DMS153 (cell line): Measurements from ENCODE around the gene ELOVL5.
"Not testable (repeated sequence)": the region's sequence is repeated elsewhere in the genome, so short reads cannot be mapped to it uniquely, and the experiment has no call there.

ENCODE experiments used
- DNase-seq: peaks from one replicate; lab custom pipeline; 2025; lab: John Stamatoyannopoulos, UW

ELOVL5 gene, protein sequence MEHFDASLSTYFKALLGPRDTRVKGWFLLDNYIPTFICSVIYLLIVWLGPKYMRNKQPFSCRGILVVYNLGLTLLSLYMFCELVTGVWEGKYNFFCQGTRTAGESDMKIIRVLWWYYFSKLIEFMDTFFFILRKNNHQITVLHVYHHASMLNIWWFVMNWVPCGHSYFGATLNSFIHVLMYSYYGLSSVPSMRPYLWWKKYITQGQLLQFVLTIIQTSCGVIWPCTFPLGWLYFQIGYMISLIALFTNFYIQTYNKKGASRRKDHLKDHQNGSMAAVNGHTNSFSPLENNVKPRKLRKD

DNA sequence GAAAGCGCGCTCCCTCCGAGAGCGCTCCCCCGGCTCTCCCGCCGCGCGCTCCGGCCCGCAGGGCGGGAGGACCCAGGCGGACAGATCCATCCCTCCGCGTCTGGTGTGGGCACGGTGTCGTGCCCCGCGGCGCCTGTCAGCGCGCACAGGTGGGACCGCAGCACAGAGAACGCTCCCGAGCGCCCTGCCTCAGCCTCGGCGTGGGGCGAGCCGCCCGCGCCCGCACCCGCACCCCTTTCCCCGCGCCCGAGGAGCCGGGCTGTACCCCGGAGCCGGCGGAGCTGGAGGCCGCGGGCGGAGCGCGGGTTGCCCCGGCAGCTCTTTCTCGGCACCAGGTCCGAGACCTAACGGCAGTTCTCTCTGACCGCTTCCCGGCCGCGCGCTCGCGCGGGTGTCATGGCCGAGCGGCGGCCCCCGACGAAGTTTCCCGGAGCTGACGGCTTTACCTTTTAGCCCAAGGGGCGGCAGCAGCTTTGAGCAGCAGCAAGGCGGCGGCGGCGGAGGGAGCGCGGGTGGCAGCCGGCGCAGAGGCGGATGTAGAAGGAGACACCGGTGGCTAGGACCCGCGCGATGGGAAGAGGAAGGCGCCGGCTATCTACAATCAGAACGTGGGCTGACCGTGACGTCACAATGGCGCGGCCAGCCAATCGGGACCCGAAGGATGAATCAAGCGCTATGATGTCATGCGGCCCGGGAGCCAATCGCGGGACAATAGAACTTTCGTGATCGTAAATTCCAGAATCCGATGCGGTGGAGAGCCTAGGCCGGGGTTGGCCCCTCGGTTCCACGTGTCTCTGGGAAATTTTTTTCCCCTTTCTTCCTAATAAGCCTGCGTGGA is at the start of gene ELOVL5:
ELOVL5 (minus strand) TSS at position 580 of the 838 bp plus-strand sequence. CDS start 53,251 bp downstream, outside the sequence.
- DNase-seq = peak; percentile 92

DNA sequence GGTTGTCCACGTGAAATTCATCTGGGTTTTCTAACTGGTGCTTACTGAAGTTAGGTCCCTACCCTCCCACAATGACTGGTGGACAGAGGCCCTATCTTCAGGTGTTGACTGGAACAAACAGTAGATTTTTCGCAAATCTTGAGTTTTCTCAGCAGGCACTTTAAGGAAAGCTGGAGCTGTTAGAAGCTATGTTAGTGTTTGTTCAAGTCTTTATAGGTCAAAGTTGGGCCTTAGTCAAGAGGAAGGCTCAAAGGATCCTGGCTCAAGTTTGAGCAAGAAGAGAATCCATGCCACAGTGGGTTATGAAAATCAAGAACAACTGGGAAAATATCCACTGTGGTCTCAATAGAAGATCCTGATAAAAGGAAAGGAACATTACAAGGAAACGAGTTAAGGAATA is 48.5 kb upstream of the ELOVL5 start:
- DNase-seq = no peak

DNA sequence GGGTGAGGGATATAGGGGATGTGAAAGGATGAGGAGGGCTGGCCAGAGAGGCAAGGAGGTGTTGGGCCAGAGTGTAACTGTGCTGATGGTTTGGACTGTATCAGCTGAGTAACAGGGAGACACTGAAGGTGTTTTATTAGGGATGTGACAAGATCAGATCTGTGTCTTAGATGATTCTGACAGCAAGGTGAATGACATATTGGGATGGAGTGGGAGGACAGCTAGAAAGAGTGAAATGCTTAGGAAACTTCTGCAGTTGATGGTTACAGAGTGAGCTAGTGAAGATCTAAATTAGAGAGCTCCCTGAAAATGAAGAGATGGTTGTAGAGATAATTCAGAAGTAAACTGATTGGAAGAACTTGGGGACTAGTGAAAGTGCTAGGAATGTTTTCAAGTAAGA is 47.2 kb upstream of the ELOVL5 start:
- DNase-seq = no peak

DNA sequence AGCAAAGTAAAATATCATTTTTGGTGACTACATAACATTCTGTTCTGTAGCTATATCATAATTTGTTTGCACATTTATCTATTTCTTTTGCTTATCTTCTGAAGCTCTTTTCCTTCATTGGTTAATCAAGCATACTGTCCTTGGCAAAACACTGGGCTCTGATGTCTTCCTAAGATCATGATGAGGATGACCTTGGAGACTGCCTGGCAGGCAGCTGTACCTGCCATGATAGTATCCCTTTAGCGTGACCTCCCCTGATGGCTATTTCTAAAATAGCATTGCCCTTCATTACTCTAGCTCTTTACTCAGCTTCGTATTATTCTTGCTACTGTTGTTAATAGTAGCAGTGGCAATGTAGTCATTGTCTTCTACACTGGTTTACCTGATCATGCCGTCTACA is 46.0 kb upstream of the ELOVL5 start:
- DNase-seq = no peak

DNA sequence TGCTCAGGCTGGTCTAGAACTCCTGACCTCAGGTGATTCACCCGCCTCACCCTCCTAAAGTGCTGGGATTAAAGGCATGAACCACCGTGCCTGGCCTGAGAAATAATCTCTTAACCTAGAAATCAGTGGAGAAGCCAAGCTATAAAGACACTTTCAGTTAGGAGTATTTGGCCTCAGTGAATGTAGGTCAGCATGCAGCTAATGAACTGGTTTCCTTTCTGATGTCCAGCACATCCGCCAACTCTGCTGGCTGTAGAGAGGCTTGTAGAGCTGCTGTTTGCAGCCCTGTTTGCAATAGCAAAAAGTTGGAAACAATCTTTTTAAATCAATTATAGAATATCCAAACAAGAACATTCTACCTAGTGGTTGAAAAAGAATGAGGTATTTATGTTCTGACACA is 42.4 kb upstream of the ELOVL5 start:
- DNase-seq = no peak

DNA sequence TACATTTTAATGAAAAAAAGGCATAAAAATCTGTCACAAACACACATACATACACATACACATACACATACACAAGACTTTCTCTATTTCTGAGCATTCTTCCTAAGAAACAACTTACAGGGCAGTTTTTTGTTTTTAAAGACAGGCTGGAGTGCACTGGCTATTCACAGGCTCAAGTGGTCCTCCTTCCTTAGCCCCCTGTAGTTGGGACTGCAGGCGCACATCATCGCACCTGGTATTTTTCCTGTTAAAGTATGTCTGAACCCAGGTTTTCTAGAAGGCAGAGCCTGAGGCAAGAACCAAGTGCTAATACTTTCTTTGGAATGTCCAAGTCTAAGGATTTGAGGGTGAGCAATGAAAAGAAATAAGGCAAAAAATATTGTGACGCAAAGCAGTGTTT is 41.3 kb upstream of the ELOVL5 start:
- DNase-seq = no peak

DNA sequence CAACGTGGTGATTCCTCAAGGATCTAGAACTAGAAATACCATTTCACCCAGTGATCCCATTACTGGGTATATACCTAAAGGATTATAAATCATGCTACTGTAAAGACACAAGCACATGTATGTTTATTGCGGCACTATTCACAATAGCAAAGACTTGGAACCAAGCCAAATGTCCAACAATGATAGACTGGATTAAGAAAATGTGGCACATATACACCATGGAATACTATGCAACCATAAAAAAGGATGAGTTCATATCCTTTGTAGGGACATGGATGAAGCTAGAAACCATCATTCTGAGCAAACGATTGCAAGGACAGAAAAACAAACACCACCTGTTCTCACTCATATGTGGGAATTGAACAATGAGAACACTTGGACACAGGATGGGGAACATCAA is 39.9 kb upstream of the ELOVL5 start:
- not testable (repeated sequence) for DNase-seq

DNA sequence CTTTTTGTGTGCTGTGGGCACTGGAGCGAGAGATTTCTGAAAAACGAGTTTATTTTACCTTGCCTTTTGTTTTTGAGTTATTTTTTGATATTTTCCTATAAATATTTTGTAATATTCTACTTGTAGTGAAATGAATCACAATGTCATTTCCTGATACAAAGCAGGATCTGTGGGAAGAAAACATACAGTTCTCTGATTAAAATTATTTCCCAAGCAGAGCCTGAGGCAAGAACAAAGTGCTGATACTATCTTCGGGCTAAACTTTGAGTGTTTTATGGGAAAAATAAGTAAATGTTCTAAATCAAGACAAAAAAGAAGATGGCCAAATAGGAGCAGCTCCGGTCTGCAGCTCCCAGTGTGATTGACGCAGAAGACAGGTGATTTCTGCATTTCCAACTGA is 33.7 kb upstream of the ELOVL5 start:
- DNase-seq = no peak

DNA sequence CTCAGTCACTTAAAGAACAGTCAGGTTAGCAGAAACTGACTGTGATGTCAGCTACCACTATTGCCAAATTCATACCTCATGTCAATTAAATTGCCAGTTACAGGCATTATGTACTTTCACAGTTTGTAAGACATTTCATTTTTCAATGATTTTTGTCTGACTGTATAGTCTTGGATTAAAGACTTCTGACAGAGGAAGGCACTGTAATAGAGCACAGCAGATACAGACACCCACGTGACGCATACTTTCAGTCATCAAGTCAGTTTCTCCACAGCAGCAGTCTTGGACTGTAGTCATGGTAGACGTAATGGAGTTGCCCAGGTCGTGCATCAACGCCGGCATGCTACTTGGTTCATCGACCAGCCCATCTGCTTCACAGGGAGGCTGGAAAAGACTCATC is 29.5 kb upstream of the ELOVL5 start:
- no peak for DNase-seq

DNA sequence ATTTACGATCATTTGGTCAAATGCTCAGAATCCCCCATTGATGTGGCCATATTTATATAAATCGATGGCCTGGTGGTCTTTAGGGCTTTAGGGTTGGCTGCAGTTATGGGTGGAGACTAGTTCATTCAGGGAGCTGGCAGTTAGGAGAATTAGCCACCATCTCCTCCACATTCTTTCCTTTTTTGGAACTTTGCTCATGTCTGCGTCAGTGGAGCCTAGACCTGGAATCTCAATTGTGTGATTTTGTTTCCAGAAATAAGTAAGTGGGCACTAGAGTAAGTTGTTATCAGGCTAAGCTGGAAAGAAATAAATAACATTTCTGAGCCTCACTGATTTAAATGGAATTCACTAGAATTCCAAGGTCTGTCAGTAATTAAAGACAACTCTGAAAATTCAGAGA is 29.0 kb upstream of the ELOVL5 start:
- no peak for DNase-seq

DNA sequence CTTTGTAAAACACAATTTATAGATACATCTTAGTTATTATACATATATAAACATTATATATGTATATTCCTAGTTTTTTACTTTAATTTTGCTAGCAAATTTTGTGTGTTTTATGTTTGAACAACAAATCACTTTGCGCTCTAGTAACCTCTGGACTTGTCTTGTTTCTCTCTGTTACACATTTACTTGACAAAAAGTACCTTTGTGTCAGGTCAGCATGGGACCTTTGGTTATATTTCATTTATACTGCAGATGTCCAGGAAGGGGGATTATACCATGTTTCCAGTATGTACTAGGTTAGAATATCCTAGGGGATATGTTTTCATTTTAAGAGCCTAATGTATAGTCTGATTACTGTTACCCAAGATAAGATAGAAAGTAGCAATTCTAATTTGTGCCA is 28.5 kb upstream of the ELOVL5 start:
- DNase-seq = no peak

DNA sequence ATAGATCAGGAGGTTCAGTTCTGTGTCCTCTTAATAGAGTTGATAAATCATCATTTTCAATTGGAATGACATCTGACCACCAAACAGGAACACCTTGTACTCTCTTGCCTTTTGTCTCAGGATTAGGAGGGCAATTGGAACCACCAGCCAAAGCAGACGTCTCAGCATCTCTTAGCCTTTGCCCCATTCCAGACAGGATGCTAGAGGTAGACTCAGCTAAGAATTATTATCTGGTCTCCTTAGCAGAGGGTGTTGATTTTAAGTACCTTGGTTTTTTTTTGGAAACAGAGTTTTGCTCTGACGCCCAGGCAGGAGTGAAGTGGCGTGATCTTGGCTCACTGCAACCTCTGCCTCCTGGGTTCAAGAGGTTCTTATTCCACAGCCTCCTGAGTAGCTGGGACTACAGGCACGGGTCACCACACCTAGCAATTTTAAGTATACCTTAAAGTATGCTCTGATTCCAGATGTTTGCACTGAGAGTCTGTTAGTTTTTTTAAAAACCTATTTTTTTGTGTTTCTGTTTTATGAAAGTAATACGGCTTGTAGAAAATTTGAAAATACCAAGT is 28.0 kb upstream of the ELOVL5 start:
- DNase-seq = no peak

DNA sequence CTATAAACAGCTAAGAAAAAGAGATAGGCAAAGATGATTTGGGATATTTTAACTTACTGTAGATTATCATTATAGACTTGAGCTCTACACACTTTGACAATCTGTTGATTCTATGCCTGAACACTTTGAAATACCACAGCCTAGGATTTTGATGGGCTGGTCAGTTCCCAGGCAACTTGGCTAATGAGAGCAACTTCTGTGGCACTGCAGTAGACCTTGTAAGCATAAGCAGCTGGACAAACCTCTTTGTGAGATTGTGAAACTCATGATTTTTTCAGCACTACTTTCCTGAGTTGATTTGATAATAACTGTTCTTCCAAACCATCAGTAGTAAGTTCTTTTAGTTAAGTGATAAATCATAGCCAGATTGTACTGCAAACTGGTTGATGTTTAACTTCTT is 27.1 kb upstream of the ELOVL5 start:
- DNase-seq = no peak

DNA sequence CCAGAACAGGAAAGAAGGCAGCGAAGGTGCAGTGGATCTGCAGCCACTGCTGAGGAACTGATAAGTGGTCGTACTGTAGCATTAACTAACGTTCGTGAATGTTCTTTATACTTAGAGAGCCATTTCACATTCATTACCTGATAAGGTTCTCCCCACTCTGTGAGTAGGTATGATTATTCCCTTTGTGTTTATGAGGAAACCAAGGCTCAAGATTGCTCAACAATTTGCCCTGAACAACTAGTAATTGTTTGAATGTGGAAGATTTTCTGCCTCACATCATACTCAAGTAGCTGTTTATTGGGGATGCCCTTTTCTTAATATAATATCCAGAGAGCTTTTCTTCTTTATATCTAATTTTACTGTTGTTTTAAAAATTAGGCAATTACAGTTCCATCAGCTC is 24.9 kb upstream of the ELOVL5 start:
- DNase-seq = no peak

DNA sequence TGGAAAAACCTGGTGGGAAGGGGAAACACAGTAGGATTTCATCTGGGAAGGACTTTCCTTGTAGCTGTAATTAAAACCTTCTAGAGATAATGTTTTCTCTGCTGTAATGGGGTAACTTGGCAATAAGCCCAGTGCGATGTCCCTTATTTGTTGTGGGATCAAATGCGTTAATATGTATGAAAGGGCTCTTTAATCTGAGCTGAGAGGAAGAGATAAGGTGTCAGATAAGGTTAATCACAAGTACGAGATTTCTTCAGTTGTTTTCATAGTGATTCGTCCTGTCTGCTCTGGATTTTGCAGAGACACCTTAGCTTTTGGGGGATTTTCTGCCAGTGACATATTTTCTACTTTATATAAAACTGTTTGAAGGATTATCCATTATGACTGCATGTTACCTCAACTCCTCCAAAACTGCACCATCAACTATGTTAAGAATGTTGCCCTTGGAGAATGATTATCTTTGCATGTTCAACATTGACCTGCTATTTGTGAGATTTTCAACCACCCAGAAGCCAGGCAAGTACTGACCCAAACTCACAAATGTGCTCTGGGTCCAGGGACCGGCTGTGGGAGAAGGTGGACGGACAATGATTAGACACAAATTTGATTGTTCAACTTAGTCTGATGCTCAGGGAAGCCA is 21.2 kb upstream of the ELOVL5 start:
- DNase-seq = no peak

DNA sequence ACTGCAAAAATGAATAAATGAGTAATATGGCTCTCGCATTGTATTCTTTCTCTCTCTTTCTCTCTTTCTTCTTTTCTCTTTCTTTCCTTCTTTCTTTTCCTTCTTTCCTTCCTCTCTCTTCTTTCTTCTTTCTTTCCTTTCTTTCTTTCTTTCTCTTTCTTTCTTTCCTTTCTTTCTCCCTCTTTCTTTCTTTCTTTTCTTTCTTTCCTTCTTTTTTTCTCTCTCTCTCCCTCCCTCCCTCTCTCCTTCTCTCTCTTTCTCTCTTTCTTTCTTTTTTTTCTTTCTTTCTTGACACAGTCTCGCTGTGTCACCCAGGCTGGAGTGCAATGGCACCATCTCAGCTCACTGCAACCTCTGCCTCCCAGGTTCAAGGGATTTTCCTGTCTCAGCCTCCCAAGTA is 20.3 kb upstream of the ELOVL5 start:
- no peak for DNase-seq

DNA sequence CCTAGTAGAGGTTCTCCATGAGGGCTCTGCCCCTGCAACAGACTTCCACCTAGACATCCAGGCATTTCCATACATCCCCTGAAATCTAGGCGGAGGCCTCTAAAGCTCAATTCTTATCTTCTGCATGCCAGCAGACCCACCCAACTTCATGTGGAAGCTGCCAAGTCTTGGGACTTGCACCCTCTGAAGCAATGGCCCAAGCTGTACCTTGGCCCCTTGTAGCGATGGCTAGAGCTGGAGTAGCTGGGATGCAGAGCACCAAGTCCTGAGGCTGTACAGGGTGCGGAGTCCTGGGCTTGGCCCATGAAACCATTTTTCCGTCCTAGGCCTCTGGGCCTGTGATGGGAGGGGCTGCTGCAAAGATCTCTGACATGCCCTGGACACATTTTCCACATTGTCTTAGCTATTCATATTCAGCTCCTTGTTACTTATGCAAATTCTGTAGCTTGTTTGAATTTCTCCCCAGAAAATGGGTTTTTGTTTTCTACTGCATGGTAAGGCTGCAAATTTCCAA is 17.4 kb upstream of the ELOVL5 start:
- DNase-seq = no peak

DNA sequence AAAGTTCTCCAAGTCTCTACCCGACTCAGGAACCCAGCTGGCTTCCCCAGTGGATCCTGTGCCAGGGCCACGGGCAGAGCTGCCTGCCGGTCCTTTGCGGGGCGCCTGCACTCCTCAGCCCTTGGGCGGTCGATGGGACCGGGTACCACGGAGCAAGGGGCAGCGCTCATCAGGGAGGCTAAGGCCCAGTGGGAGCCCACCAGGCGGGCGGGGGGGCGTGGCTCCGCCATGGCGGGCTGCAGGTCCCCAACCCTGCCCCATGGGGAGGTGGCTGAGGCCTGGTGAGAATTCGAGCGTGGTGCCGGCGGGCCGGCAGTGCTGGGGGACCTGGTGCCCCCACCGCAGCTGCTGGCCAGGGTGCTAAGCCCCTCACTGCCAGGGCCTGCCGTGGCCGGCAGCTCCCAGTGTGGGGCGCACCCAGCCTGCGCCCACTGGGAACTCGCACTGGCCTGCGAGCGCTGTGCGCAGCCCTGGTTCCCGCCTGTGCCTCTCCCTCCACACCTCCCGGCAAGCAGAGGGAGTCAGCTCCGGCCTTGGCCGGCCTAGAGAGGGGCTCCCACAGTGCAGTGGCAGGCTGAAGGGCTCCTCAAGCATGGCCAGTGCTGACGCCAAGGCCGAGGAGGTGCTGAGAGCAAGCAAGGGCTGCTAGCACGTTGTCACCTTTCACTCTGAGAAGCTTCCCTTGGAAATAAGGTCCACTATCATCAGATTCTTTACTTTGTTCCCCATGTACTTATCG is 14.8 kb upstream of the ELOVL5 start:
- DNase-seq = no peak

DNA sequence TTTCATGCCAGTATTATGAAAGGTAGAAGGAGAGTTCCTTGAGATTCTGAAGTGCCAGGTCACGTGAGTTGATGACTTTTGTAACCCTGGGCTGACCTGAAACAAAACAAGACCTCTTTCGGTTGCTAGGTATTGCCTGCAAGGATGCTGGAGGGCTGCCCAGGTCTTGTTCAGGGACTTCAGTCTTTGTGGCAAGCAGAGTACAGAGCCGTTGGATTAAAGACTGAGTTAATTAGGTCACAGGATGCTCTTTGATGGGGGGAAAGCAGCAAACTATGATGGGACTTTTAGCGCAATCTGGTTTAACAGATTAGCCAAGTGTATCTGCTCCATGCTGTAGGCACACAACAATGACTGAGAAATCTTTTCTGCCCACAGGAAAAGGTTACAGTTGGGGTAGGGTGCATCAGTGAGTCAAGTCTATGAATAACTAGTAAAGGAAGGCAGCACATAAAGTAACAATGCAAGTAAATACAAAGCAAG is 12.8 kb upstream of the ELOVL5 start:
- DNase-seq = no peak

DNA sequence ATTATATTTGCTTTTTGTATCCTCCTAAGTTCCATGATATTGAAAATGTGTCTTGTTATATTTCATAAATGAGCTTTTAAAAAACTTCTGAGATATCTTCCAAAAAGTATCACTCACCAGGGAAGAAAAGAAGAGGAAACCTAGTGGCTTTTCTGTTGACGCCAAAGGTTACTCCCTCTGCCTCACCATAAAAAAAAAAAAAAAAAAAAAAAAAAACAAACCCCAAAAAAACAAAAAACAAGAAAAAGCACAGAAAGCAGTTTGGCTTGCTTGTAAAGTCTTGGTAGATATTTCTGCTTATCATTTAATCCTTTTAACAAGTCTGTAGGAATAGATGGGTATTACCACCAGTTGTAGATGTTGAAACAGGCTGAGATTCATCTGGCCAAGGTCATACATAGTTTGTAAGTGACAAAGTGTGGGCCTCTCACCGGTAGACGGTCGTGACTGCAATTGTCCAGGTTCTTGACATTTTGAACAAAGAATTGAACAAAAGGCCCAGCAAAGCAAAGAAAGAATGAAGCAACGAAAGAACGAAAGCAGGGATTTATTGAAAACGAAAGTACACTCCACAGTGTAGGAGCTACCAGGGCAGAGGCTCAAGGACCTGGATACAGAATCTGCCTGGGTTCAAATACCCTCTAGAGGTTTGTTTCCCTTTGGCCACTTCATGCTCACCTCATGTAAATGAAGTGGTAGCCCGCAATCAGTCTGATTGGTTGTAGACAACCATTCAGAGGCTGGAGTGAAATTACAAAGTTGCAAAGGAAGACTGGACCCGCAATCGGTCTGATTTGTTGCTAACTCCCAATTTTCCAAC is 11.6 kb upstream of the ELOVL5 start:
- DNase-seq = no peak

DNA sequence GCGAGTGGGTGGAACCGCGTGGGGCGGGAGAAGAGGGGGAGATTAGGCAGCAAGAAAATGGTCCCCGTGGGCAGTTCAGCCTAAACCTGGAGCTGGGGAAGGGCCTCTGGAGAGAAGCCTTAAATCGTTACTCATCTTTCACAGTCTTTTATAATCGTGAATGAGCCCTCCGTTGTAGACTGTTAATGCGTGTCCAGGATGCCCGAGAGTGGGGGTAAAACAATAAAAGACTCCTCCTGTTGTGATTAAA is 11.0 kb upstream of the ELOVL5 start:
- no peak for DNase-seq
